SK-N-SH (cell line): ENCODE measurements around the gene NPFFR1. TPM values are rescaled to one million over a fixed set of nuclear protein-coding genes. Genes with fewer than 3 reads are reported as not detected.

Experiments used
- CTCF ChIA-PET: fragments of 300-600, 350-600 bp; formaldehyde crosslinking; extraction: SDS; loops from one replicate; lab custom pipeline; 2021; lab: Yijun Ruan, JAX
- POLR2A ChIA-PET: fragments of 350-600 bp; sonication (Branson Sonifier 250); formaldehyde crosslinking; extraction: SDS; loops from one replicate; lab custom pipeline; 2020; ENCODE audit warnings: antibody characterized with exemption, inconsistent platforms; lab: Yijun Ruan, JAX
- DNase-seq: peaks from one replicate; pipeline ENCODE4 v3.0.0; 2012
- H2AFZ ChIP-seq: fragments of 200-600 bp; sonication (generic); 2 replicates; pipeline ENCODE4 v1.8.1; 2016; ENCODE audit warnings: antibody characterized with exemption, mild to moderate bottlenecking, low read depth
- H3F3A ChIP-seq: fragments of 200-600 bp; sonication (generic); replicated peaks from 2 replicates; pipeline ENCODE3; 2016; ENCODE audit warnings: antibody characterized with exemption, mild to moderate bottlenecking; ENCODE audit not compliant: insufficient read depth
- H3K27ac ChIP-seq, 2 experiments: fragments of 200-500 bp in 1 of 2; fragments of 200-600 bp in 1 of 2; sonication (Bioruptor generic) in 1 of 2; sonication (generic), shearing (Covaris generic) in 1 of 2; 2 replicates each; pipeline versions ENCODE4 v1.5.1 to v1.6.1; 2014 to 2016; ENCODE audit warnings: low read depth in 2 of 2, inconsistent platforms in 1 of 2, low read length in 1 of 2, mild to moderate bottlenecking in 1 of 2, mixed read lengths in 1 of 2
- H3K27me3 ChIP-seq: fragments of 200-600 bp; sonication (generic), shearing (Covaris generic); 2 replicates; pipeline ENCODE4 v1.6.1; 2016; ENCODE audit warnings: mixed run types; ENCODE audit not compliant: insufficient read depth
- H3K36me3 ChIP-seq, 2 experiments: fragments of 200-500 bp in 1 of 2; fragments of 200-600 bp in 1 of 2; sonication (Bioruptor generic) in 1 of 2; sonication (generic) in 1 of 2; replicated peaks in 1 of 2; 2 replicates each; pipeline versions ENCODE3 to v1.5.1; 2014 to 2016; ENCODE audit warnings: low read length in 1 of 2, mild to moderate bottlenecking in 1 of 2; ENCODE audit not compliant: insufficient read depth in 2 of 2, control insufficient read depth in 1 of 2
- H3K4me1 ChIP-seq, 2 experiments: fragments of 200-500 bp in 1 of 2; fragments of 200-600 bp in 1 of 2; sonication (Bioruptor generic) in 1 of 2; sonication (generic), shearing (Covaris generic) in 1 of 2; 2 replicates each; pipeline versions ENCODE4 v1.5.1 to v1.6.1; 2014 to 2016; ENCODE audit warnings: low read depth in 1 of 2, low read length in 1 of 2, mixed run types in 1 of 2; ENCODE audit not compliant: insufficient read depth in 2 of 2, control insufficient read depth in 1 of 2
- H3K4me2 ChIP-seq: fragments of 200-600 bp; sonication (generic), shearing (Covaris generic); 2 replicates; pipeline ENCODE4 v1.6.1; 2017; ENCODE audit warnings: mixed run types
- H3K4me3 ChIP-seq, 2 experiments: fragments of 200-500 bp in 1 of 2; fragments of 200-600 bp in 1 of 2; sonication (Bioruptor generic) in 1 of 2; sonication (generic), shearing (Covaris generic) in 1 of 2; 2 replicates each; pipeline versions ENCODE4 v1.5.1 to v1.8.1; 2014 to 2016; ENCODE audit warnings: low read depth in 2 of 2, inconsistent platforms in 1 of 2, low read length in 1 of 2, mild to moderate bottlenecking in 1 of 2, mixed read lengths in 1 of 2, moderate library complexity in 1 of 2
- H3K79me2 ChIP-seq: fragments of 200-600 bp; sonication (generic); 2 replicates; pipeline ENCODE4 v1.8.1; 2017; ENCODE audit warnings: mild to moderate bottlenecking; ENCODE audit not compliant: insufficient read depth
- H3K9ac ChIP-seq: fragments of 200-600 bp; sonication (generic); 2 replicates; pipeline ENCODE4 v1.6.1; 2017; ENCODE audit warnings: mixed run types
- H3K9me2 ChIP-seq: fragments of 200-600 bp; sonication (generic); 2 replicates; pipeline ENCODE4 v1.6.1; 2017; ENCODE audit warnings: mixed run types
- H3K9me3 ChIP-seq: fragments of 200-600 bp; sonication (generic); 2 replicates; pipeline ENCODE4 v1.6.1; 2017; ENCODE audit warnings: mixed run types, mild to moderate bottlenecking, moderate library complexity
- H4K20me1 ChIP-seq: fragments of 200-600 bp; sonication (generic); 2 replicates; pipeline ENCODE4 v1.6.1; 2017; ENCODE audit warnings: mild to moderate bottlenecking, mixed run types; ENCODE audit not compliant: insufficient read depth
- FOSL2 ChIP-seq: IDR thresholded peaks from 2 replicates; pipeline ENCODE4 v1.4.0; 2012; ENCODE audit warnings: low read depth, mild to moderate bottlenecking, moderate library complexity, borderline replicate concordance
- FOXM1 ChIP-seq: IDR thresholded peaks from 2 replicates; pipeline ENCODE4 v1.4.0; 2012; ENCODE audit warnings: low read depth, mild to moderate bottlenecking
- GATA2 ChIP-seq: sonication (generic); formaldehyde crosslinking; IDR thresholded peaks from 2 replicates; pipeline ENCODE4 v1.5.0; 2020; ENCODE audit warnings: mild to moderate bottlenecking, missing genetic modification reagents
- JUND ChIP-seq: IDR thresholded peaks from 2 replicates; pipeline ENCODE4 v1.4.0; 2012
- MXI1 ChIP-seq: IDR thresholded peaks from 2 replicates; pipeline ENCODE4 v1.6.1; 2012; ENCODE audit warnings: mild to moderate bottlenecking, low read depth, low read length, improper control_type of control experiment
- NFIC ChIP-seq: IDR thresholded peaks from 2 replicates; pipeline ENCODE4 v1.4.0; 2012; ENCODE audit warnings: borderline replicate concordance
- NRF1 ChIP-seq: IDR thresholded peaks from 2 replicates; pipeline ENCODE4 v1.6.1; 2012; ENCODE audit warnings: low read depth, mild to moderate bottlenecking, low read length
- RCOR1 ChIP-seq: fragments of 150-350 bp; IDR thresholded peaks from 2 replicates; pipeline ENCODE4 v1.6.1; 2017; ENCODE audit warnings: antibody characterized with exemption, low read length
- TCF12 ChIP-seq: IDR thresholded peaks from 2 replicates; pipeline ENCODE4 v1.4.0; 2012
- WGBS: methylation state at CpG from one replicate; pipeline ENCODE4 v1.1.6; 2017; ENCODE audit warnings: low lambda C conversion rate; 5-methylcytosine and 5-hydroxymethylcytosine counted together
- polyA plus RNA-seq, 3 experiments: library from polyadenylated mRNA; depleted of rRNA; stranded (reverse); fragments of >200 nt; gene quantifications; 2 replicates each; pipeline ENCODE4 v1.2.3, GENCODE V29; 2012
- TF ChIP-seq, protein P1 (sequence below): IDR thresholded peaks from 2 replicates; pipeline ENCODE4 v1.6.1; 2012; ENCODE audit warnings: mild to moderate bottlenecking, low read depth, low read length, moderate library complexity
- TF ChIP-seq, protein P2 (sequence below): IDR thresholded peaks from 2 replicates; pipeline ENCODE4 v1.4.0; 2012; ENCODE audit warnings: low read depth, borderline replicate concordance
- TF ChIP-seq, protein P3 (sequence below): IDR thresholded peaks from 2 replicates; pipeline ENCODE4; 2012
- TF ChIP-seq, protein P4 (sequence below): IDR thresholded peaks from 2 replicates; pipeline ENCODE4 v1.4.0; 2012; ENCODE audit warnings: low read depth, borderline replicate concordance
- TF ChIP-seq, protein P5 (sequence below): fragments of 200-600 bp; sonication (generic); IDR thresholded peaks from 2 replicates; pipeline ENCODE4 v1.6.1; 2017; ENCODE audit warnings: antibody characterized with exemption, mild to moderate bottlenecking, moderate library complexity

NPFFR1 gene
- polyA plus RNA-seq, 1 of the 3 experiments (the other 2 are of a cell fraction) = not detected

DNA sequence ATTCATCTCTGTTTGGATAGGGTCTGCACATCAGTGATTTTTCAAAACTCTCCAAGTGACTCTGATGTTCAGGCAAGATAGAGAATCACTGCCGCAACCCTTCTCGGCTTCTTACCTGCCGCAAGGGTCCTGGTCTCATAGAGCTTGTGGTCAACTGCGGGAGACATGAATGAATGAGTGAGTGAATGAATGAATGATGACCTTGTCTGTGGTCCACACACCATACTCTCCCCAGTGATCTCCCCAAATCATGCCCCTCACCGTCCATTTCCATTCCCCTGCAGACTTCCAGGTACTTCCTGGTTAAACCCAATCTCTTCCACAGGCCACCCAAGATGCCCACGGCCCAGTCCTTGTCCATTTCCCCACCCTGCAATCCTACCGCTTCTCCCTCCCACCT lies 5.9 kb upstream of the NPFFR1 start:
- TF ChIP-seq, protein P1, sequence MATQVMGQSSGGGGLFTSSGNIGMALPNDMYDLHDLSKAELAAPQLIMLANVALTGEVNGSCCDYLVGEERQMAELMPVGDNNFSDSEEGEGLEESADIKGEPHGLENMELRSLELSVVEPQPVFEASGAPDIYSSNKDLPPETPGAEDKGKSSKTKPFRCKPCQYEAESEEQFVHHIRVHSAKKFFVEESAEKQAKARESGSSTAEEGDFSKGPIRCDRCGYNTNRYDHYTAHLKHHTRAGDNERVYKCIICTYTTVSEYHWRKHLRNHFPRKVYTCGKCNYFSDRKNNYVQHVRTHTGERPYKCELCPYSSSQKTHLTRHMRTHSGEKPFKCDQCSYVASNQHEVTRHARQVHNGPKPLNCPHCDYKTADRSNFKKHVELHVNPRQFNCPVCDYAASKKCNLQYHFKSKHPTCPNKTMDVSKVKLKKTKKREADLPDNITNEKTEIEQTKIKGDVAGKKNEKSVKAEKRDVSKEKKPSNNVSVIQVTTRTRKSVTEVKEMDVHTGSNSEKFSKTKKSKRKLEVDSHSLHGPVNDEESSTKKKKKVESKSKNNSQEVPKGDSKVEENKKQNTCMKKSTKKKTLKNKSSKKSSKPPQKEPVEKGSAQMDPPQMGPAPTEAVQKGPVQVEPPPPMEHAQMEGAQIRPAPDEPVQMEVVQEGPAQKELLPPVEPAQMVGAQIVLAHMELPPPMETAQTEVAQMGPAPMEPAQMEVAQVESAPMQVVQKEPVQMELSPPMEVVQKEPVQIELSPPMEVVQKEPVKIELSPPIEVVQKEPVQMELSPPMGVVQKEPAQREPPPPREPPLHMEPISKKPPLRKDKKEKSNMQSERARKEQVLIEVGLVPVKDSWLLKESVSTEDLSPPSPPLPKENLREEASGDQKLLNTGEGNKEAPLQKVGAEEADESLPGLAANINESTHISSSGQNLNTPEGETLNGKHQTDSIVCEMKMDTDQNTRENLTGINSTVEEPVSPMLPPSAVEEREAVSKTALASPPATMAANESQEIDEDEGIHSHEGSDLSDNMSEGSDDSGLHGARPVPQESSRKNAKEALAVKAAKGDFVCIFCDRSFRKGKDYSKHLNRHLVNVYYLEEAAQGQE = no peak
- TF ChIP-seq GATA2 (no peak), RCOR1 (no peak), MXI1 (no peak), FOSL2 (no peak), NFIC (no peak), TCF12 (no peak), FOXM1 (no peak), NRF1 (no peak), JUND (no peak)
- TF ChIP-seq, protein P2, sequence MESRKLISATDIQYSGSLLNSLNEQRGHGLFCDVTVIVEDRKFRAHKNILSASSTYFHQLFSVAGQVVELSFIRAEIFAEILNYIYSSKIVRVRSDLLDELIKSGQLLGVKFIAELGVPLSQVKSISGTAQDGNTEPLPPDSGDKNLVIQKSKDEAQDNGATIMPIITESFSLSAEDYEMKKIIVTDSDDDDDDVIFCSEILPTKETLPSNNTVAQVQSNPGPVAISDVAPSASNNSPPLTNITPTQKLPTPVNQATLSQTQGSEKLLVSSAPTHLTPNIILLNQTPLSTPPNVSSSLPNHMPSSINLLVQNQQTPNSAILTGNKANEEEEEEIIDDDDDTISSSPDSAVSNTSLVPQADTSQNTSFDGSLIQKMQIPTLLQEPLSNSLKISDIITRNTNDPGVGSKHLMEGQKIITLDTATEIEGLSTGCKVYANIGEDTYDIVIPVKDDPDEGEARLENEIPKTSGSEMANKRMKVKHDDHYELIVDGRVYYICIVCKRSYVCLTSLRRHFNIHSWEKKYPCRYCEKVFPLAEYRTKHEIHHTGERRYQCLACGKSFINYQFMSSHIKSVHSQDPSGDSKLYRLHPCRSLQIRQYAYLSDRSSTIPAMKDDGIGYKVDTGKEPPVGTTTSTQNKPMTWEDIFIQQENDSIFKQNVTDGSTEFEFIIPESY = no peak
- TF ChIP-seq, protein P3, sequence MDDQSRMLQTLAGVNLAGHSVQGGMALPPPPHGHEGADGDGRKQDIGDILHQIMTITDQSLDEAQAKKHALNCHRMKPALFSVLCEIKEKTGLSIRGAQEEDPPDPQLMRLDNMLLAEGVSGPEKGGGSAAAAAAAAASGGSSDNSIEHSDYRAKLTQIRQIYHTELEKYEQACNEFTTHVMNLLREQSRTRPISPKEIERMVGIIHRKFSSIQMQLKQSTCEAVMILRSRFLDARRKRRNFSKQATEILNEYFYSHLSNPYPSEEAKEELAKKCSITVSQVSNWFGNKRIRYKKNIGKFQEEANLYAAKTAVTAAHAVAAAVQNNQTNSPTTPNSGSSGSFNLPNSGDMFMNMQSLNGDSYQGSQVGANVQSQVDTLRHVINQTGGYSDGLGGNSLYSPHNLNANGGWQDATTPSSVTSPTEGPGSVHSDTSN = no peak
- TF ChIP-seq, protein P4, sequence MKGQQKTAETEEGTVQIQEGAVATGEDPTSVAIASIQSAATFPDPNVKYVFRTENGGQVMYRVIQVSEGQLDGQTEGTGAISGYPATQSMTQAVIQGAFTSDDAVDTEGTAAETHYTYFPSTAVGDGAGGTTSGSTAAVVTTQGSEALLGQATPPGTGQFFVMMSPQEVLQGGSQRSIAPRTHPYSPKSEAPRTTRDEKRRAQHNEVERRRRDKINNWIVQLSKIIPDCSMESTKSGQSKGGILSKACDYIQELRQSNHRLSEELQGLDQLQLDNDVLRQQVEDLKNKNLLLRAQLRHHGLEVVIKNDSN = no peak
- TF ChIP-seq, protein P5, sequence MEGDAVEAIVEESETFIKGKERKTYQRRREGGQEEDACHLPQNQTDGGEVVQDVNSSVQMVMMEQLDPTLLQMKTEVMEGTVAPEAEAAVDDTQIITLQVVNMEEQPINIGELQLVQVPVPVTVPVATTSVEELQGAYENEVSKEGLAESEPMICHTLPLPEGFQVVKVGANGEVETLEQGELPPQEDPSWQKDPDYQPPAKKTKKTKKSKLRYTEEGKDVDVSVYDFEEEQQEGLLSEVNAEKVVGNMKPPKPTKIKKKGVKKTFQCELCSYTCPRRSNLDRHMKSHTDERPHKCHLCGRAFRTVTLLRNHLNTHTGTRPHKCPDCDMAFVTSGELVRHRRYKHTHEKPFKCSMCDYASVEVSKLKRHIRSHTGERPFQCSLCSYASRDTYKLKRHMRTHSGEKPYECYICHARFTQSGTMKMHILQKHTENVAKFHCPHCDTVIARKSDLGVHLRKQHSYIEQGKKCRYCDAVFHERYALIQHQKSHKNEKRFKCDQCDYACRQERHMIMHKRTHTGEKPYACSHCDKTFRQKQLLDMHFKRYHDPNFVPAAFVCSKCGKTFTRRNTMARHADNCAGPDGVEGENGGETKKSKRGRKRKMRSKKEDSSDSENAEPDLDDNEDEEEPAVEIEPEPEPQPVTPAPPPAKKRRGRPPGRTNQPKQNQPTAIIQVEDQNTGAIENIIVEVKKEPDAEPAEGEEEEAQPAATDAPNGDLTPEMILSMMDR = no peak
- H4K20me1 ChIP-seq = no peaks in the 10 kb centered on the region
- no peak overlapping the region for H3K27ac ChIP-seq
- H3K36me3 ChIP-seq = no peaks in the 10 kb centered on the region
- WGBS = 83% methylated on average over 7 of the region's 7 CpGs
- no peak overlapping the region for H3K9ac ChIP-seq
- H3K4me1 ChIP-seq = no peaks in the 10 kb centered on the region
- no peak for DNase-seq
- H3K9me3 ChIP-seq = no peaks in the 10 kb centered on the region
- no peaks in the 10 kb centered on the region for H3F3A ChIP-seq
- ChIA-PET POLR2A (no interaction called here), CTCF (interaction anchor here (0.8 to 2.7 kb wide), 3 partner anchors 37 to 75 kb away, joined by 3 to 11 read pairs (median 3); no protein-coding TSS in a partner anchor)
- H3K9me2 ChIP-seq = no peaks in the 10 kb centered on the region
- no peak overlapping the region for H3K4me3 ChIP-seq
- H3K27me3 ChIP-seq = peaks cover 1% of the 10 kb centered on the region
- no peak overlapping the region for H3K4me2 ChIP-seq
- H2AFZ ChIP-seq = no peak overlapping the region
- no peaks in the 10 kb centered on the region for H3K79me2 ChIP-seq
